HFFc6 (cell line): Measurements from ENCODE around the gene PARD3B. TPM values are rescaled to one million over a fixed set of nuclear protein-coding genes. Genes with fewer than 3 reads are reported as not detected.

ENCODE experiments used
- DNase-seq: peaks from one replicate; pipeline ENCODE4 v3.0.0-alpha.2; 2018
- H3K27ac Mint-ChIP-seq: 2 replicates; pipeline ENCODE4 v1.8.0; 2020; ENCODE audit warnings: mild to moderate bottlenecking, mixed read lengths
- H3K27me3 Mint-ChIP-seq: 2 replicates; pipeline ENCODE4 v1.8.0; 2021; ENCODE audit warnings: mild to moderate bottlenecking, moderate library complexity, mixed read lengths; ENCODE audit not compliant: insufficient read depth
- H3K36me3 Mint-ChIP-seq: 2 replicates; pipeline ENCODE4 v1.8.0; 2021; ENCODE audit warnings: low read depth, mixed read lengths
- H3K4me1 Mint-ChIP-seq: 2 replicates; pipeline ENCODE4 v1.8.0; 2020; ENCODE audit warnings: low read depth, mixed read lengths
- H3K4me3 Mint-ChIP-seq: 2 replicates; pipeline ENCODE4 v1.8.0; 2020; ENCODE audit warnings: mild to moderate bottlenecking, moderate library complexity, mixed read lengths
- H3K9me3 Mint-ChIP-seq: 2 replicates; pipeline ENCODE4 v1.8.0; 2020; ENCODE audit warnings: mild to moderate bottlenecking, mixed read lengths
- total RNA-seq, 6 experiments: library from RNA; stranded (reverse); fragmentation: NEBNext Ultra II Directional; extraction: Animal tissue kit (Norgen Biotek cat#: 25700); gene quantifications; 2 replicates in 1 of 6; 3 replicates in 5 of 6; pipeline ENCODE4 v1.2.3, GENCODE V29; 2021
- TF ChIP-seq, protein P1 (sequence below): fragments of 200-600 bp; sonication (generic); IDR thresholded peaks from 2 replicates; pipeline ENCODE4 v1.5.0; 2021; ENCODE audit warnings: antibody characterized with exemption, mild to moderate bottlenecking

Gene PARD3B
- total RNA-seq, 6 experiments from 2014 or later = 14.0 to 22.4 (median 15.3) TPM

GRCh38 chr2:204738721-204739120 lies 193.4 kb downstream of the PARD3B start:
- Mint-ChIP-seq H3K27ac (no peak overlapping the region), H3K27me3 (peaks cover 2% of the 10 kb centered on the region; the same call in 1 of the 2 replicates), H3K4me1 (peaks cover 29% of the 10 kb centered on the region), H3K36me3 (peaks cover 16% of the 10 kb centered on the region), H3K4me3 (no peak overlapping the region), H3K9me3 (peaks cover 5% of the 10 kb centered on the region; the same call in 1 of the 2 replicates)
- DNase-seq = no peak
- TF ChIP-seq, protein P1, sequence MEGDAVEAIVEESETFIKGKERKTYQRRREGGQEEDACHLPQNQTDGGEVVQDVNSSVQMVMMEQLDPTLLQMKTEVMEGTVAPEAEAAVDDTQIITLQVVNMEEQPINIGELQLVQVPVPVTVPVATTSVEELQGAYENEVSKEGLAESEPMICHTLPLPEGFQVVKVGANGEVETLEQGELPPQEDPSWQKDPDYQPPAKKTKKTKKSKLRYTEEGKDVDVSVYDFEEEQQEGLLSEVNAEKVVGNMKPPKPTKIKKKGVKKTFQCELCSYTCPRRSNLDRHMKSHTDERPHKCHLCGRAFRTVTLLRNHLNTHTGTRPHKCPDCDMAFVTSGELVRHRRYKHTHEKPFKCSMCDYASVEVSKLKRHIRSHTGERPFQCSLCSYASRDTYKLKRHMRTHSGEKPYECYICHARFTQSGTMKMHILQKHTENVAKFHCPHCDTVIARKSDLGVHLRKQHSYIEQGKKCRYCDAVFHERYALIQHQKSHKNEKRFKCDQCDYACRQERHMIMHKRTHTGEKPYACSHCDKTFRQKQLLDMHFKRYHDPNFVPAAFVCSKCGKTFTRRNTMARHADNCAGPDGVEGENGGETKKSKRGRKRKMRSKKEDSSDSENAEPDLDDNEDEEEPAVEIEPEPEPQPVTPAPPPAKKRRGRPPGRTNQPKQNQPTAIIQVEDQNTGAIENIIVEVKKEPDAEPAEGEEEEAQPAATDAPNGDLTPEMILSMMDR = no peak

DNA sequence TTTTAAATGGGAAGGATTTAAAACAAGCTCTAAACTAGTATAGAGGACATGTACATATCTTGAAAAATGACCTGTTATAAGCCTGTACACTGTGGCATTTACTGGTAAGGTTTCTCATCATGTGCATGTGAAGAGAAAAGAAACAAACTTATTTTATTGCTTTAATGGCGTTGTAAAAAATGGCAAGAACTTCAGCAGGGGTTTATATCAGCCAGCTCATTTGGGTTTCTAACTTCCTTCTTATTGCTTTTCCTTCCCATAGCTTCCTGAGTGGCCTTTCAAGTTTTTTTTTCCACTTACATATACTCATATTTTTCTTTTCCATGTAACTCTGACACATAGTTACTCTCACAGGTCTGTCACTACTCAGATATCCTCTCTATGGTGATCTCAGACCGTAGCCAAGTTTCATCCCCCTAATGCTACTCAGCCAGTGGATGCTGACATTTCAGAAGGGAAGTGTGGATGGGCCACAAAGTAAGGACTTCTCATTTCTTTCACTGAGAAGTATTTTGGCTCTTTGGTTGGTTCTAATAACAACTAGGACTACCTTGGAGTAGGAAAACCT lies 198.2 kb downstream of the PARD3B start:
- Mint-ChIP-seq H3K9me3 (peaks cover 5% of the 10 kb centered on the region; the same call in 1 of the 2 replicates), H3K4me3 (no peak overlapping the region), H3K4me1 (peaks cover 28% of the 10 kb centered on the region), H3K27ac (no peak overlapping the region), H3K27me3 (no peaks in the 10 kb centered on the region), H3K36me3 (peaks cover 10% of the 10 kb centered on the region; the same call in 1 of the 2 replicates)
- TF ChIP-seq, protein P1 = no peak
- DNase-seq = no peak

DNA sequence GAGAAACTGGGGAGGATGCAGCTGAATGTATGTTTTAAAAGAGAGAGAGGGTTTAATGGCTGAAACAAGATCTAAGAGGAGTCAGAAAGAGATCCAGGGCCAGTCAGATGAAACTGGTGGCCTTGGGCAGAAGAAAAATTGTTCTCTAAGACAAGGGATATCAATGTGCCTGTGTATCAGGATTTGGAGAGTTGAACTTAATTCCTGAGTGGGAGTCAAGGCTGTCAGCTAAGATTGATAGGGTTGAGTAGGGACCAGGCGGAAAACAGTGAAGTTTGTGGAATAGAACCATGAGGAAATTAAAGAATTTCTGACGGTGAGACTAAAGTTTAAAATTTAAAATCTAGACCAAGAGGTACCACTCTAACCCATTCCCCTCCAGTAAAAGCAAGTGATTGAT lies 199.2 kb downstream of the PARD3B start:
- H3K4me3 Mint-ChIP-seq = no peak overlapping the region
- H3K4me1 Mint-ChIP-seq = peaks cover 29% of the 10 kb centered on the region
- peaks cover 10% of the 10 kb centered on the region; the same call in 1 of the 2 replicates for H3K36me3 Mint-ChIP-seq
- TF ChIP-seq, protein P1 = no peak
- H3K27ac Mint-ChIP-seq = no peak overlapping the region
- H3K9me3 Mint-ChIP-seq = peaks cover 5% of the 10 kb centered on the region; the same call in 1 of the 2 replicates
- no peaks in the 10 kb centered on the region for H3K27me3 Mint-ChIP-seq
- DNase-seq = no peak

GRCh38 chr2:204748286-204748685 lies 203.0 kb downstream of the PARD3B start:
- Mint-ChIP-seq H3K4me3 (no peak overlapping the region), H3K9me3 (peaks cover 5% of the 10 kb centered on the region; the same call in 1 of the 2 replicates), H3K27me3 (no peaks in the 10 kb centered on the region; the same call in 1 of the 2 replicates), H3K36me3 (peaks cover 10% of the 10 kb centered on the region; the same call in 1 of the 2 replicates), H3K4me1 (peaks cover 37% of the 10 kb centered on the region), H3K27ac (0 out of 2 replicates have a peak overlapping the region, but pooled peaks have one; percentile 21)
- TF ChIP-seq, protein P1 = no peak
- DNase-seq = peak; percentile 12

DNA sequence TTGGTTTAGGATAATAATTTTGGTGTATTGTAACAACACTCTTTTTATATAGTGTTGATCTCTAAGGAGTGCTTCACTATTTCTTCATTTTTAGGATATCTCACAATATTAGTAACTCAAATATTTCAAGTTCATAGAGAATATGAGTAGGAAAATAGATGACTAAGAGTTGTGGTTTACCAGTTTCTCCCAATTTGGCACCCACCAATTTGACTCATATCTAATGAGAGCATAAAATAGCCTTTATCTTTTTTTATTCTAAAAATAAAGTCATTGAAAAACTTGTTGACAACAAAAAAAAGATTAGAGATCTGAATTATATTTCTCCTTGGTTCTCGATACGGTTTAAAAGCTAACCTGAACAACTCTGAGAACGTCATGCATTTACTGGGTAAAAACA lies 204.0 kb downstream of the PARD3B start:
- DNase-seq = peak; percentile 44
- TF ChIP-seq, protein P1 = no peak
- Mint-ChIP-seq H3K27ac (no peak overlapping the region), H3K9me3 (peaks cover 5% of the 10 kb centered on the region; the same call in 1 of the 2 replicates), H3K4me1 (peaks cover 28% of the 10 kb centered on the region), H3K27me3 (no peaks in the 10 kb centered on the region; the same call in 1 of the 2 replicates), H3K36me3 (peaks cover 10% of the 10 kb centered on the region; the same call in 1 of the 2 replicates), H3K4me3 (no peak overlapping the region)
